Mesendoderm (in vitro differentiated cells): ENCODE results near the gene HPD.
"Not testable (repeated sequence)": the region's sequence is repeated elsewhere in the genome, so short reads cannot be mapped to it uniquely, and the experiment has no call there.

Source experiments
- DNase-seq: peaks from one replicate; pipeline ENCODE4 v3.0.0; 2013
- H2AK5ac ChIP-seq: 2 replicates; pipeline ENCODE4 v1.6.1; 2013; ENCODE audit warnings: low read length, inconsistent platforms
- H2BK120ac ChIP-seq: 2 replicates; pipeline ENCODE4 v1.6.1; 2013; ENCODE audit warnings: low read depth, mild to moderate bottlenecking, low read length, moderate library complexity, mixed read lengths
- H2BK15ac ChIP-seq: replicated peaks from 2 replicates; pipeline ENCODE4 v1.6.1; 2013; ENCODE audit warnings: low read depth, mild to moderate bottlenecking, moderate library complexity
- H2BK5ac ChIP-seq: 2 replicates; pipeline ENCODE4 v1.6.1; 2013; ENCODE audit warnings: low read length, inconsistent platforms
- H3K18ac ChIP-seq: 2 replicates; pipeline ENCODE4 v1.6.1; 2013; ENCODE audit warnings: mild to moderate bottlenecking, low read length, mixed read lengths
- H3K23ac ChIP-seq: one replicate; pipeline ENCODE4 v1.6.1; 2013; ENCODE audit warnings: low read length
- H3K27ac ChIP-seq: 2 replicates; pipeline ENCODE4 v1.5.1; 2013; ENCODE audit warnings: low read depth, mild to moderate bottlenecking, inconsistent platforms, low read length, moderate library complexity
- H3K27me3 ChIP-seq: 2 replicates; pipeline ENCODE4 v1.6.1; 2013; ENCODE audit warnings: low read length, control low read depth, mild to moderate bottlenecking, inconsistent platforms; ENCODE audit not compliant: insufficient read depth, poor library complexity
- H3K36me3 ChIP-seq: 2 replicates; pipeline ENCODE4 v1.6.1; 2013; ENCODE audit warnings: low read length, inconsistent platforms; ENCODE audit not compliant: control insufficient read depth, insufficient read depth
- H3K4ac ChIP-seq: one replicate; pipeline ENCODE4 v1.6.1; 2013; ENCODE audit warnings: low read depth, mild to moderate bottlenecking, low read length, moderate library complexity
- H3K4me1 ChIP-seq: 2 replicates; pipeline ENCODE4 v1.6.1; 2013; ENCODE audit warnings: low read depth, low read length, inconsistent platforms; ENCODE audit not compliant: control insufficient read depth
- H3K4me2 ChIP-seq: 2 replicates; pipeline ENCODE4 v1.6.1; 2013; ENCODE audit warnings: low read length
- H3K4me3 ChIP-seq: 2 replicates; pipeline ENCODE4 v1.5.1; 2013; ENCODE audit warnings: mild to moderate bottlenecking, low read length
- H3K56ac ChIP-seq: one replicate; pipeline ENCODE4 v1.6.1; 2013; ENCODE audit warnings: low read length
- H3K79me1 ChIP-seq: 2 replicates; pipeline ENCODE4 v1.6.1; 2013; ENCODE audit warnings: low read length, inconsistent platforms
- H3K79me2 ChIP-seq: 2 replicates; pipeline ENCODE4 v1.6.1; 2013; ENCODE audit warnings: mild to moderate bottlenecking, low read length; ENCODE audit not compliant: control insufficient read depth, insufficient read depth
- H3K9ac ChIP-seq: 2 replicates; pipeline ENCODE4 v1.6.1; 2013; ENCODE audit warnings: low read length, inconsistent platforms
- H4K5ac ChIP-seq: one replicate; pipeline ENCODE4 v1.6.1; 2013; ENCODE audit warnings: low read length
- H4K8ac ChIP-seq: one replicate; pipeline ENCODE4 v1.6.1; 2013; ENCODE audit warnings: low read depth, mild to moderate bottlenecking, control low read depth, low read length, moderate library complexity
- WGBS: extraction: QIAGEN DNeasy Blood & Tissue Kit; methylation state at CpG from one replicate; pipeline ENCODE4 v1.1.7; 2013; ENCODE audit warnings: low lambda C conversion rate, missing lambda C conversion rate; ENCODE audit not compliant: insufficient coverage; ENCODE audit errors: extremely low coverage; 5-methylcytosine and 5-hydroxymethylcytosine counted together

The HPD gene

DNA sequence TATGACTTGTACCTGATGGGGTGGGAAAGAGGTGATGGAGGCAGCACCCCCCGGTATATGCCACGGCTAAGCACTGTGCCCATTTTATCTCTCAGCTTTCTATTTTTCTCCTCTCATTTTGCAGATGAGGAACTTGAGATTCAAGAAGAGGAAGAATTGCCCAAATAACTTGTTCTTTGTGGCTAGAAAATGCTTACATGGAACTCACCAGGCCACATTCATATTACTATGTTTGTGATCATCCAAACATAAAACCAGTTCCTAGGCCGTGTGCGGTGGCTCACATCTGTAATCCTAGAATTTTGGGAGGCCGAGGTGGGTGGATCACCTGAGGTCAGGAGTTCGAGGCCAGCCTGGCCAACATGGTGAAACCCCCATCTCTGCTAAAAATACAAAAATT lies 15.4 kb upstream of the HPD start:
- H3K56ac ChIP-seq: no peak overlapping the region
- WGBS: no CpG with 5 or more reads among the region's 6 CpGs
- no peak overlapping the region for H2AK5ac ChIP-seq
- H3K27me3 ChIP-seq: no peaks in the 10 kb centered on the region
- H2BK120ac ChIP-seq: no peak overlapping the region
- H3K4me2 ChIP-seq: no peak overlapping the region
- H4K8ac ChIP-seq: no peak overlapping the region
- H4K5ac ChIP-seq: no peak overlapping the region
- no peak overlapping the region for H3K4me3 ChIP-seq
- no peaks in the 10 kb centered on the region for H3K4me1 ChIP-seq
- H3K36me3 ChIP-seq: no peaks in the 10 kb centered on the region
- no peak overlapping the region for H3K9ac ChIP-seq
- no peak overlapping the region for H3K4ac ChIP-seq
- no peak overlapping the region for H2BK15ac ChIP-seq
- no peak overlapping the region for H3K27ac ChIP-seq
- H2BK5ac ChIP-seq: no peak overlapping the region
- no peaks in the 10 kb centered on the region for H3K79me1 ChIP-seq
- no peak overlapping the region for H3K23ac ChIP-seq
- DNase-seq: no peak
- no peak overlapping the region for H3K18ac ChIP-seq
- no peaks in the 10 kb centered on the region for H3K79me2 ChIP-seq

DNA sequence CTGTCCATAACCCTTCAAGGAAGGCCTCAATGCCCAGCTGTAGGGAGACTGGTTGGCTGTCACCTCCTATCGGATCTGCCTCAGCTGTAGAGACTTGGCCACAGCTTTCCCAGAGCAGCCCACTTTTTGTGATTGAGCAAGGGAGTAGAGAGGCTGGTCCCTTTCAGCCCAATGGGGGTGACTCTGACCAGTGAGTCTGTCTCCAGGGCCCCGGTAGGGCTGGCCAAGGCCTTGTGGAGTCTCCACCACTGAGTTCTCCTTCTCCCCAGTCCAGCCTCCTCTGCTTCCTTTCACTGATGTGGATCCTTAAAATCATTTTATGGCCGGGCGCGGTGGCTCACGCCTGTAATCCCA lies 14.5 kb upstream of the HPD start:
- no peaks in the 10 kb centered on the region for H3K79me1 ChIP-seq
- H3K79me2 ChIP-seq: no peaks in the 10 kb centered on the region
- no peak overlapping the region for H3K27ac ChIP-seq

DNA sequence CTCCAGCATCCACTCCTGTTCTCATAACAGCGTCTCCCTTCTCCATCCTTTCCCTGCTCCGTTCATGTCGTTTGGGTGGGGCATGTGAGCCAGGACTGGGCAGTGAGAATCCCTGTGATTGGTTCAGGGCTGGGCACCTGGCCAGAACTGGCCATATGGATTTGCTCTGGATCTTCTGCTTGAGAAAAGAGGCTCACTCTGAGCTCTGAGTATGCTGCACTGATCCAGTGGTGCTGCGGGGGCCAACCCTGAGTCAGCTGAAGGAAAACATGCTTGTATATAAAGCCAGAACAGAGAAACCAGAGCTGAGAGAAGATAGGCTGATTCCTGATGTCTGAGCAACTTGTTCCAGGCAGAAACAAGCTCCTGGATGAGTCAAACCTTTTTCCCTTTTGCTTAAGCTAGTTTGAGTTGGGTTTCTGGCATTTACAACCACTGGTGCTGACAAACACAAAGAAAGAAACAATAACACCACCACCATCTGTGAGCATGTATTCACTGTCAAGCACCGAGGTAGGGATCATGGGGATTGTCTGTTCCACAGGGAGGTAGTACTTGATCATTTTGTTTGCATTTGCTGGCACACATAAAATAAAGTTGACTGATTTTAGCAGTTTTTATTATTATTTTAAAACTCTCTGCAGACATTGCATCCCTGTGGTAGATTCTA lies 14.0 kb upstream of the HPD start:
- H4K8ac ChIP-seq: no peak overlapping the region
- H3K36me3 ChIP-seq: no peaks in the 10 kb centered on the region
- H3K23ac ChIP-seq: no peak overlapping the region
- H3K18ac ChIP-seq: no peak overlapping the region
- no peak overlapping the region for H3K9ac ChIP-seq
- H3K4ac ChIP-seq: no peak overlapping the region
- no peak overlapping the region for H3K4me3 ChIP-seq
- WGBS: no CpG with 5 or more reads among the region's 5 CpGs
- H2BK120ac ChIP-seq: no peak overlapping the region
- H3K27me3 ChIP-seq: no peaks in the 10 kb centered on the region
- no peak overlapping the region for H3K27ac ChIP-seq
- no peak overlapping the region for H2BK15ac ChIP-seq
- H2BK5ac ChIP-seq: no peak overlapping the region
- no peaks in the 10 kb centered on the region for H3K79me1 ChIP-seq
- H3K4me1 ChIP-seq: no peaks in the 10 kb centered on the region
- H3K79me2 ChIP-seq: no peaks in the 10 kb centered on the region
- H3K56ac ChIP-seq: no peak overlapping the region
- H2AK5ac ChIP-seq: no peak overlapping the region
- DNase-seq: no peak
- no peak overlapping the region for H3K4me2 ChIP-seq
- no peak overlapping the region for H4K5ac ChIP-seq

More for the DNA sequence above, 14.5 kb upstream of the HPD start:
- no peak overlapping the region for H3K9ac ChIP-seq
- no peak overlapping the region for H3K56ac ChIP-seq
- no peak overlapping the region for H3K4me2 ChIP-seq
- no peaks in the 10 kb centered on the region for H3K4me1 ChIP-seq
- no peak overlapping the region for H2AK5ac ChIP-seq
- DNase-seq: no peak
- no peak overlapping the region for H2BK15ac ChIP-seq
- H3K23ac ChIP-seq: no peak overlapping the region
- no peak overlapping the region for H3K4me3 ChIP-seq
- H3K4ac ChIP-seq: no peak overlapping the region
- H4K5ac ChIP-seq: no peak overlapping the region
- no peak overlapping the region for H3K18ac ChIP-seq
- no peak overlapping the region for H4K8ac ChIP-seq
- WGBS: no CpG with 5 or more reads among the region's 6 CpGs
- H3K27me3 ChIP-seq: no peaks in the 10 kb centered on the region
- H2BK5ac ChIP-seq: no peak overlapping the region
- H3K36me3 ChIP-seq: no peaks in the 10 kb centered on the region
- no peak overlapping the region for H2BK120ac ChIP-seq

DNA sequence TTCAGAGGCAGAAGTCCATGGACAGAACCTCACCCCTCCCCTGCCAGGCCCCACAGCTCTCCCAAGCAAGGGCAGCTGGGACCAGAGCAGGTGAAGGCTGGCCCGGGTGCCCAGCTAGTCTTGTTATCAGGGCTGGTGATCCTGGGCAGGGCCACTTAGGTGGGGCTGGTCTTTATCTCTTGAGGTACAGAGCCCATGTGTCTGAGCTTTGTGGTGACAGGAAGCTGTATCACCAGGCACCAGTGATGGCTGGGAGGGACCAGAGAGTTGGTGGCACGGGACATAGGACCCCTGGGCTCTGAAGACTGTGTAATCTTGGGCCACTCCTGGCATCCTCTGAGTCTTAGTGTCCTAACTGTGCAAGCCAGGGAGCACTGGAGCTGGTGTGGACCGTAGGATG lies 12.8 kb upstream of the HPD start:
- H3K4me1 ChIP-seq: no peaks in the 10 kb centered on the region
- no peak overlapping the region for H3K4me3 ChIP-seq
- no peak overlapping the region for H2BK15ac ChIP-seq
- DNase-seq: no peak
- no peaks in the 10 kb centered on the region for H3K27me3 ChIP-seq
- H2AK5ac ChIP-seq: no peak overlapping the region
- H3K79me1 ChIP-seq: no peaks in the 10 kb centered on the region
- H3K79me2 ChIP-seq: no peaks in the 10 kb centered on the region
- H3K23ac ChIP-seq: no peak overlapping the region
- no peak overlapping the region for H3K27ac ChIP-seq
- no peak overlapping the region for H3K4me2 ChIP-seq
- H2BK120ac ChIP-seq: no peak overlapping the region
- no CpG with 5 or more reads among the region's 3 CpGs for WGBS
- no peak overlapping the region for H3K9ac ChIP-seq
- H4K8ac ChIP-seq: no peak overlapping the region
- H3K18ac ChIP-seq: no peak overlapping the region
- H3K36me3 ChIP-seq: no peaks in the 10 kb centered on the region
- H3K4ac ChIP-seq: no peak overlapping the region
- H3K56ac ChIP-seq: no peak overlapping the region
- no peak overlapping the region for H2BK5ac ChIP-seq
- no peak overlapping the region for H4K5ac ChIP-seq

DNA sequence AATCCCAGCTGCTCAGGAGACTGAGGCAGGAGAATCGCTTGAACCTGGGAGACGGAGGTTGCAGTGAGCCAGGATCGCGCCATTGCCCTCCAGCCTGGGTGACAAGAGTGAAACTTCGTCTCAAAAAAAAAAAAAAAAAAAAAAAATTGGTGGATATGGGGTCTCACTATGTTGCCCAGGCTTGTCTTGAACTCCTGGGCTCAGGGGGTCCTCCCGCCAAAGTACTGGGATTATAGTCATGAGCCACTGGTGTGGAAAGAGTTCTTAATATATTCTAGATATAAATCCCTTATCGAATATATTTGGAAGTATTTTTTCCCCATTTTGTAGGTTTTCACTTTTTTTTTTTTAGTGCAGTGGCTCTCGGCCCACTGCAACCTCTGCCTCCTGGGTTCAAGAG lies 10.6 kb upstream of the HPD start:
- H4K8ac ChIP-seq, H3K79me2 ChIP-seq, H3K23ac ChIP-seq, H3K79me1 ChIP-seq, H2AK5ac ChIP-seq, H3K4me2 ChIP-seq, H3K56ac ChIP-seq, H3K9ac ChIP-seq, H3K4me3 ChIP-seq, H3K4ac ChIP-seq, H3K27ac ChIP-seq, H2BK5ac ChIP-seq, H3K18ac ChIP-seq, H3K27me3 ChIP-seq, DNase-seq, H3K36me3 ChIP-seq, H2BK120ac ChIP-seq, H4K5ac ChIP-seq, H2BK15ac ChIP-seq, H3K4me1 ChIP-seq: not testable (repeated sequence)
- WGBS: no CpG with 5 or more reads among the region's 8 CpGs

DNA sequence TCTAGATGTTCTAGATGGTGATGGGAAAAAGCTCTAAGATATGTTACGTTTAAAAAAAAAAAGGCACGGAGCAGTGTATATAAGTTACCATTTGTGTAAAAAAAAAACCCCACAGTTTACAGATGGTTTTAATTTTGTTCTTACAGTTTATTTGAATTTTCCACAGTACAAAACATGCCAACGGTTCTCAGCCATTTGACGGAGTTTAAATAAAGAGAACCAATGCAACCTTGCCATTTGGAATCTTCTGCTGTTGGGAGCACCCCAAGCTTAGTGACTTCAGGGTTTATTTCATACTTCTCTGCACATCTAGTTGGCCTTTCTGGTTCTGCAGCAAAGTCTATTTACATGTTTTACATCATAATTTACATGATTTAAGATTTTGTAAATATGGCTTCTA lies 7.7 kb upstream of the HPD start:
- DNase-seq: no peak
- Histone ChIP-seq H3K79me2 (no peaks in the 10 kb centered on the region), H3K27ac (no peak overlapping the region), H3K4me3 (no peak overlapping the region), H3K56ac (no peak overlapping the region), H3K36me3 (no peaks in the 10 kb centered on the region), H3K79me1 (no peaks in the 10 kb centered on the region), H3K4me1 (no peaks in the 10 kb centered on the region), H4K5ac (no peak overlapping the region), H3K27me3 (no peaks in the 10 kb centered on the region), H3K4ac (no peak overlapping the region), H3K23ac (no peak overlapping the region), H2BK15ac (no peak overlapping the region), H2BK5ac (no peak overlapping the region), H2AK5ac (no peak overlapping the region), H4K8ac (no peak overlapping the region), H3K4me2 (no peak overlapping the region), H2BK120ac (no peak overlapping the region), H3K18ac (no peak overlapping the region), H3K9ac (no peak overlapping the region)
- no CpG with 5 or more reads among the region's 4 CpGs for WGBS
